SK-N-SH treated with all-trans-retinoic acid at 6 μM for 48 hours (cell line): ENCODE measurements around the gene FAM118A.
"Not testable (repeated sequence)": the region's sequence is repeated elsewhere in the genome, so short reads cannot be mapped to it uniquely, and the experiment has no call there.

Experiments used
- ATAC-seq: fragments of 200-7000 bp; cut with Tn5 transposase; 3 replicates; pipeline ENCODE4 v1.9.1; 2020; ENCODE audit warnings: mild to moderate bottlenecking, moderate library complexity
- ARNTL ChIP-seq: fragments of 450-650 bp; formaldehyde crosslinking; IDR thresholded peaks from 2 replicates; pipeline ENCODE4 v1.5.0; 2020; ENCODE audit warnings: low read depth, mild to moderate bottlenecking, moderate library complexity, borderline replicate concordance
- BACH2 ChIP-seq: fragments of 250-450 bp; sonication (Bioruptor Pico); IDR thresholded peaks from 2 replicates; pipeline ENCODE4 v1.9.0; 2021; ENCODE audit warnings: mild to moderate bottlenecking, borderline replicate concordance
- CREB5 ChIP-seq: fragments of 250-450 bp; sonication (Bioruptor Pico); IDR thresholded peaks from 2 replicates; pipeline ENCODE4 v1.5.1; 2020; ENCODE audit warnings: low read depth, mild to moderate bottlenecking, moderate library complexity
- CSDC2 ChIP-seq: fragments of 250-450 bp; sonication (Bioruptor Pico); IDR thresholded peaks from 2 replicates; pipeline ENCODE4 v1.5.0; 2020; ENCODE audit warnings: mild to moderate bottlenecking, moderate library complexity
- CSRNP3 ChIP-seq: fragments of 250-450 bp; sonication (Bioruptor Pico); IDR thresholded peaks from 2 replicates; pipeline ENCODE4 v1.5.1; 2021; ENCODE audit warnings: mild to moderate bottlenecking, moderate library complexity
- ESRRG ChIP-seq: fragments of 250-450 bp; sonication (Bioruptor Pico); IDR thresholded peaks from 2 replicates; pipeline ENCODE4 v1.6.1; 2021; ENCODE audit warnings: mild to moderate bottlenecking
- GLIS3 ChIP-seq: fragments of 250-450 bp; sonication (Bioruptor Pico); IDR thresholded peaks from 2 replicates; pipeline ENCODE4 v1.5.0; 2020; ENCODE audit warnings: mild to moderate bottlenecking, moderate library complexity
- ISL1 ChIP-seq: fragments of 250-450 bp; sonication (Bioruptor Pico); IDR thresholded peaks from 2 replicates; pipeline ENCODE4 v2.1.2; 2022; ENCODE audit warnings: mild to moderate bottlenecking, moderate library complexity
- OSR1 ChIP-seq: fragments of 250-450 bp; sonication (Bioruptor Pico); IDR thresholded peaks from 2 replicates; pipeline ENCODE4 v1.8.0; 2022; ENCODE audit warnings: moderate library complexity, mild to moderate bottlenecking, inconsistent platforms
- PPARA ChIP-seq: fragments of 250-450 bp; sonication (Bioruptor Pico); IDR thresholded peaks from 2 replicates; pipeline ENCODE4 v1.5.0; 2020; ENCODE audit warnings: mild to moderate bottlenecking, borderline replicate concordance
- RARB ChIP-seq: fragments of 250-450 bp; sonication (Bioruptor Pico); IDR thresholded peaks from 2 replicates; pipeline ENCODE4 v1.8.0; 2021; ENCODE audit warnings: mild to moderate bottlenecking, moderate library complexity
- SNAI2 ChIP-seq: fragments of 250-450 bp; sonication (Bioruptor Pico); IDR thresholded peaks from 2 replicates; pipeline ENCODE4 v1.5.0; 2020; ENCODE audit warnings: mild to moderate bottlenecking, moderate library complexity
- TCF4 ChIP-seq: fragments of 250-450 bp; sonication (Bioruptor Pico); IDR thresholded peaks from 2 replicates; pipeline ENCODE4 v1.8.0; 2021; ENCODE audit warnings: mild to moderate bottlenecking, moderate library complexity, borderline replicate concordance
- TOX ChIP-seq: fragments of 250-450 bp; sonication (Bioruptor Pico); IDR thresholded peaks from 2 replicates; pipeline ENCODE4 v1.8.0; 2021; ENCODE audit warnings: mild to moderate bottlenecking, moderate library complexity, borderline replicate concordance
- ZC3H10 ChIP-seq: fragments of 250-450 bp; sonication (Bioruptor Pico); IDR thresholded peaks from 2 replicates; pipeline ENCODE4 v1.5.1; 2021; ENCODE audit warnings: mild to moderate bottlenecking, moderate library complexity
- ZFP30 ChIP-seq: fragments of 450-650 bp; formaldehyde crosslinking; IDR thresholded peaks from 2 replicates; pipeline ENCODE4 v1.5.0; 2022; ENCODE audit warnings: mild to moderate bottlenecking, moderate library complexity
- ZNF565 ChIP-seq: fragments of 450-650 bp; formaldehyde crosslinking; conservative IDR thresholded peaks from 2 replicates; pipeline ENCODE4 v1.5.0; 2020; ENCODE audit warnings: low read depth, mild to moderate bottlenecking, moderate library complexity
- ZNF70 ChIP-seq: fragments of 450-650 bp; formaldehyde crosslinking; IDR thresholded peaks from 2 replicates; pipeline ENCODE4 v1.5.0; 2020; ENCODE audit warnings: mild to moderate bottlenecking, moderate library complexity
- TF ChIP-seq, protein P1 (sequence below): fragments of 250-450 bp; sonication (Bioruptor Pico); IDR thresholded peaks from 2 replicates; pipeline ENCODE4 v1.8.0; 2021; ENCODE audit warnings: low read depth, mild to moderate bottlenecking, moderate library complexity, borderline replicate concordance
- TF ChIP-seq, protein P2 (sequence below): fragments of 250-450 bp; sonication (Bioruptor Pico); IDR thresholded peaks from 2 replicates; pipeline ENCODE4 v1.8.0; 2020; ENCODE audit warnings: mild to moderate bottlenecking, moderate library complexity, borderline replicate concordance
- TF ChIP-seq, protein P3 (sequence below): fragments of 250-450 bp; sonication (Bioruptor Pico); IDR thresholded peaks from 2 replicates; pipeline ENCODE4 v1.5.0; 2020; ENCODE audit warnings: mild to moderate bottlenecking, moderate library complexity

FAM118A gene

GRCh38 chr22:45324311-45324711, 14.6 kb downstream of the FAM118A start:
- TF ChIP-seq, protein P1, sequence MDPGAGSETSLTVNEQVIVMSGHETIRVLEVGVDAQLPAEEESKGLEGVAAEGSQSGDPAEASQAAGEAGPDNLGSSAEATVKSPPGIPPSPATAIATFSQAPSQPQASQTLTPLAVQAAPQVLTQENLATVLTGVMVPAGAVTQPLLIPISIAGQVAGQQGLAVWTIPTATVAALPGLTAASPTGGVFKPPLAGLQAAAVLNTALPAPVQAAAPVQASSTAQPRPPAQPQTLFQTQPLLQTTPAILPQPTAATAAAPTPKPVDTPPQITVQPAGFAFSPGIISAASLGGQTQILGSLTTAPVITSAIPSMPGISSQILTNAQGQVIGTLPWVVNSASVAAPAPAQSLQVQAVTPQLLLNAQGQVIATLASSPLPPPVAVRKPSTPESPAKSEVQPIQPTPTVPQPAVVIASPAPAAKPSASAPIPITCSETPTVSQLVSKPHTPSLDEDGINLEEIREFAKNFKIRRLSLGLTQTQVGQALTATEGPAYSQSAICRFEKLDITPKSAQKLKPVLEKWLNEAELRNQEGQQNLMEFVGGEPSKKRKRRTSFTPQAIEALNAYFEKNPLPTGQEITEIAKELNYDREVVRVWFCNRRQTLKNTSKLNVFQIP (CRISPR knock-in tag), result no peak
- TF ChIP-seq ZFP30 (CRISPR knock-in tag) (no peak), GLIS3 (CRISPR knock-in tag) (no peak), ESRRG (no peak), TCF4 (CRISPR knock-in tag) (no peak), CSDC2 (CRISPR knock-in tag) (no peak), BACH2 (CRISPR knock-in tag) (no peak), ZNF565 (CRISPR knock-in tag) (no peak)
- TF ChIP-seq, protein P2, sequence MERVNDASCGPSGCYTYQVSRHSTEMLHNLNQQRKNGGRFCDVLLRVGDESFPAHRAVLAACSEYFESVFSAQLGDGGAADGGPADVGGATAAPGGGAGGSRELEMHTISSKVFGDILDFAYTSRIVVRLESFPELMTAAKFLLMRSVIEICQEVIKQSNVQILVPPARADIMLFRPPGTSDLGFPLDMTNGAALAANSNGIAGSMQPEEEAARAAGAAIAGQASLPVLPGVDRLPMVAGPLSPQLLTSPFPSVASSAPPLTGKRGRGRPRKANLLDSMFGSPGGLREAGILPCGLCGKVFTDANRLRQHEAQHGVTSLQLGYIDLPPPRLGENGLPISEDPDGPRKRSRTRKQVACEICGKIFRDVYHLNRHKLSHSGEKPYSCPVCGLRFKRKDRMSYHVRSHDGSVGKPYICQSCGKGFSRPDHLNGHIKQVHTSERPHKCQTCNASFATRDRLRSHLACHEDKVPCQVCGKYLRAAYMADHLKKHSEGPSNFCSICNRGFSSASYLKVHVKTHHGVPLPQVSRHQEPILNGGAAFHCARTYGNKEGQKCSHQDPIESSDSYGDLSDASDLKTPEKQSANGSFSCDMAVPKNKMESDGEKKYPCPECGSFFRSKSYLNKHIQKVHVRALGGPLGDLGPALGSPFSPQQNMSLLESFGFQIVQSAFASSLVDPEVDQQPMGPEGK (CRISPR knock-in tag), result no peak
- TF ChIP-seq, all 23 proteins: peak for 0
- no peak for ATAC-seq

GRCh38 chr22:45328261-45328660, 18.5 kb downstream of the FAM118A start:
- not testable (repeated sequence) for ATAC-seq

GRCh38 chr22:45328822-45329529, 19.2 kb downstream of the FAM118A start:
- TF ChIP-seq CSRNP3 (no peak), ZNF70 (no peak), TOX (CRISPR knock-in tag) (no peak), RARB (CRISPR knock-in tag) (no peak), SNAI2 (no peak), GLIS3 (CRISPR knock-in tag) (no peak), ARNTL (CRISPR knock-in tag) (no peak), OSR1 (CRISPR knock-in tag) (no peak), CREB5 (no peak), CSDC2 (CRISPR knock-in tag) (no peak), ZC3H10 (CRISPR knock-in tag) (no peak), ISL1 (CRISPR knock-in tag) (no peak), PPARA (no peak), ESRRG (no peak), ZNF565 (CRISPR knock-in tag) (no peak)
- TF ChIP-seq, protein P2 (CRISPR knock-in tag), result no peak
- TF ChIP-seq, protein P3, sequence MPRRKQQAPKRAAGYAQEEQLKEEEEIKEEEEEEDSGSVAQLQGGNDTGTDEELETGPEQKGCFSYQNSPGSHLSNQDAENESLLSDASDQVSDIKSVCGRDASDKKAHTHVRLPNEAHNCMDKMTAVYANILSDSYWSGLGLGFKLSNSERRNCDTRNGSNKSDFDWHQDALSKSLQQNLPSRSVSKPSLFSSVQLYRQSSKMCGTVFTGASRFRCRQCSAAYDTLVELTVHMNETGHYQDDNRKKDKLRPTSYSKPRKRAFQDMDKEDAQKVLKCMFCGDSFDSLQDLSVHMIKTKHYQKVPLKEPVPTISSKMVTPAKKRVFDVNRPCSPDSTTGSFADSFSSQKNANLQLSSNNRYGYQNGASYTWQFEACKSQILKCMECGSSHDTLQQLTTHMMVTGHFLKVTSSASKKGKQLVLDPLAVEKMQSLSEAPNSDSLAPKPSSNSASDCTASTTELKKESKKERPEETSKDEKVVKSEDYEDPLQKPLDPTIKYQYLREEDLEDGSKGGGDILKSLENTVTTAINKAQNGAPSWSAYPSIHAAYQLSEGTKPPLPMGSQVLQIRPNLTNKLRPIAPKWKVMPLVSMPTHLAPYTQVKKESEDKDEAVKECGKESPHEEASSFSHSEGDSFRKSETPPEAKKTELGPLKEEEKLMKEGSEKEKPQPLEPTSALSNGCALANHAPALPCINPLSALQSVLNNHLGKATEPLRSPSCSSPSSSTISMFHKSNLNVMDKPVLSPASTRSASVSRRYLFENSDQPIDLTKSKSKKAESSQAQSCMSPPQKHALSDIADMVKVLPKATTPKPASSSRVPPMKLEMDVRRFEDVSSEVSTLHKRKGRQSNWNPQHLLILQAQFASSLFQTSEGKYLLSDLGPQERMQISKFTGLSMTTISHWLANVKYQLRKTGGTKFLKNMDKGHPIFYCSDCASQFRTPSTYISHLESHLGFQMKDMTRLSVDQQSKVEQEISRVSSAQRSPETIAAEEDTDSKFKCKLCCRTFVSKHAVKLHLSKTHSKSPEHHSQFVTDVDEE, result no peak
- TF ChIP-seq, protein P1 (CRISPR knock-in tag), result no peak
- TF ChIP-seq, all 23 proteins: peak for 0

More at GRCh38 chr22:45328822-45329529, 19.2 kb downstream of the FAM118A start:
- no peak; the same call in 2 of the 3 replicates for ATAC-seq
